ENCODE data around the gene SPATA17. TPM values are rescaled to one million over a fixed set of nuclear protein-coding genes. Genes with fewer than 3 reads are reported as not detected.

SPATA17 gene
- polyA plus RNA-seq, 1 donor (not counting 4 experiments of a cell fraction or from before 2014, with no cell fraction given): 1.8 TPM

DNA sequence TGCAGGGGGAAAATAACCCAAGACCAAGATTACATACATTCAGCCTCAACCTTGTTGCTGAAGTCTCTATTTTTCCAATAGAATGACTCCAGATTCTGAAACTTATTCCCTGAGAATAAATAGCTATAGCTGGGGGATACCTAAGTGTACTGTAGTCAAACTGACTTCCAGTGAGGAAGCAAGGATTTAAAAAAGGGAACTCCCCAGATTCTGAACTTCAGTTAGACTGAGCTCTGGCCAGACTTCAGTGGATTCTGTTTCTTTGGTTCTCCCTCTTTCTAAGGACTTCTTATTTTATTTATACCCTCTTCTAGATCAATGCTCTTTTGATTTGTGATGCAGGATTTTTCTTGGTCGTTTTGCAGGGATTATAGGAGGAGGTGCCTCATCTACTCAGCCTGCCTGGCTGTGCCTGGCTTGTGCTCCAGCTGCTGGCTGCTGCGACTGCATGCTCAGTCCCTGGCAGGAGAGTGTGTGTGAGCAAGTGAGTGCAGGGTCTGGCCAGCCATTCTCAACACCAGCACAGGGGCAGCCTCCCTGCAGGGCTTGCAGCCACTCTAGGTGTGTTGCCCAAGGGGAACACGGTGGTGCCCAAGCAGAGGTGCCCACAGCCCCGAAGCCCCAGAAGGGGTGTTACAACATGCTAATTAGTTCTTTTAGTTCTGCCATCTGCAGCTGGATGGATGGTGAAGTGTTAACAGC lies 43.0 kb downstream of the SPATA17 start:
- DNase-seq (ENCODE audit: low read depth, low spot score): no peak
- Histone ChIP-seq H3K9ac (ENCODE audit: control insufficient read depth, extremely low read depth, insufficient read depth, low read length) (no peak overlapping the region), H4K20me1 (ENCODE audit: control insufficient read depth, extremely low read depth, insufficient read depth, low read length) (no peaks in the 10 kb centered on the region), H3K4me3 (ENCODE audit: control insufficient read depth in 2 of 3, extremely low read depth in 1 of 3, insufficient read depth in 2 of 3, low read depth in 1 of 3, low read length in 3 of 3) (no peak overlapping the region), H3K27ac (ENCODE audit: control insufficient read depth, insufficient read depth, low read length) (no peak overlapping the region), H3K9me3 (ENCODE audit: control insufficient read depth, low read depth, low read length) (no peaks in the 10 kb centered on the region), H3K79me2 (ENCODE audit: control insufficient read depth, insufficient read depth, low read length) (no peaks in the 10 kb centered on the region), H3K9me1 (ENCODE audit: control insufficient read depth, extremely low read depth, insufficient read depth, low read length) (no peaks in the 10 kb centered on the region), H3K27me3 (ENCODE audit: control insufficient read depth, extremely low read depth, insufficient read depth, low read length) (no peaks in the 10 kb centered on the region), H2AFZ (ENCODE audit: control insufficient read depth, low read length) (no peak overlapping the region), H3K4me2 (ENCODE audit: control insufficient read depth, extremely low read depth, insufficient read depth, low read depth, low read length) (no peak overlapping the region), H3K36me3 (ENCODE audit: control insufficient read depth in 2 of 2, extremely low read depth in 1 of 2, insufficient read depth in 2 of 2, low read length in 2 of 2) (no peaks in the 10 kb centered on the region), H3K4me1 (ENCODE audit: control insufficient read depth, extremely low read depth, insufficient read depth, low read length) (no peaks in the 10 kb centered on the region)
- TF ChIP-seq EZH2 (IDR thresholded peaks at IDR 0.05; ENCODE audit: low read length): no peak
- TF ChIP-seq, protein P1, sequence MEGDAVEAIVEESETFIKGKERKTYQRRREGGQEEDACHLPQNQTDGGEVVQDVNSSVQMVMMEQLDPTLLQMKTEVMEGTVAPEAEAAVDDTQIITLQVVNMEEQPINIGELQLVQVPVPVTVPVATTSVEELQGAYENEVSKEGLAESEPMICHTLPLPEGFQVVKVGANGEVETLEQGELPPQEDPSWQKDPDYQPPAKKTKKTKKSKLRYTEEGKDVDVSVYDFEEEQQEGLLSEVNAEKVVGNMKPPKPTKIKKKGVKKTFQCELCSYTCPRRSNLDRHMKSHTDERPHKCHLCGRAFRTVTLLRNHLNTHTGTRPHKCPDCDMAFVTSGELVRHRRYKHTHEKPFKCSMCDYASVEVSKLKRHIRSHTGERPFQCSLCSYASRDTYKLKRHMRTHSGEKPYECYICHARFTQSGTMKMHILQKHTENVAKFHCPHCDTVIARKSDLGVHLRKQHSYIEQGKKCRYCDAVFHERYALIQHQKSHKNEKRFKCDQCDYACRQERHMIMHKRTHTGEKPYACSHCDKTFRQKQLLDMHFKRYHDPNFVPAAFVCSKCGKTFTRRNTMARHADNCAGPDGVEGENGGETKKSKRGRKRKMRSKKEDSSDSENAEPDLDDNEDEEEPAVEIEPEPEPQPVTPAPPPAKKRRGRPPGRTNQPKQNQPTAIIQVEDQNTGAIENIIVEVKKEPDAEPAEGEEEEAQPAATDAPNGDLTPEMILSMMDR (optimal IDR thresholded peaks at IDR 0.05 in 1 of 3, IDR thresholded peaks at IDR 0.05 in 1 of 3, conservative IDR thresholded peaks at IDR 0.05 in 1 of 3; ENCODE audit: extremely low read depth in 1 of 3, insufficient read depth in 2 of 3, low read length in 3 of 3): no peak
- dilution Hi-C loops (cut with MboI; ENCODE audit: extremely low pct_ligation_motif_present, low sequenced_read_pairs): no loop called here
- FAIRE-seq: no peak

DNA sequence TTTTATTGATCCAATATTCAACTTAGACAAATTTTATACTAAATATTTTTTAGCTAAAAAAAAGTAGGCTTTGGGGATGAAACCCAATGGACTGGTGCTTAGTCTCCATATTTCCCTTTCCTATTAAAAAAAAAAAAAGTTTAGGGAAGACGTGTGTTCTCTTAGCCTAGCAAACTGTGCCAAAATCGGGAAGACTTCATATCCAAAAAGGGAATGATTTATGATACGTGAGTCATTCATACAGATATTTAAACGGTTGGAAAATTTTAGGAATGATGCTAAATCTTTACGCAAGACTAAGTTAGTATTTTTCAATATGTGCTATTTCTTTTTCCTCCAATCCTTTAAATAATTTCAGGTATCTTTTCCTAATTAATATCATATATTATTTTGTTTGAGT lies 50.7 kb downstream of the SPATA17 start:
- no peak for FAIRE-seq
- Histone ChIP-seq H3K79me2 (ENCODE audit: control insufficient read depth, insufficient read depth, low read length) (no peaks in the 10 kb centered on the region), H3K4me2 (ENCODE audit: control insufficient read depth, extremely low read depth, insufficient read depth, low read depth, low read length) (no peak overlapping the region), H3K27me3 (ENCODE audit: control insufficient read depth, extremely low read depth, insufficient read depth, low read length) (no peaks in the 10 kb centered on the region), H3K36me3 (ENCODE audit: control insufficient read depth in 2 of 2, extremely low read depth in 1 of 2, insufficient read depth in 2 of 2, low read length in 2 of 2) (no peaks in the 10 kb centered on the region), H4K20me1 (ENCODE audit: control insufficient read depth, extremely low read depth, insufficient read depth, low read length) (no peaks in the 10 kb centered on the region), H2AFZ (ENCODE audit: control insufficient read depth, low read length) (no peak overlapping the region), H3K27ac (ENCODE audit: control insufficient read depth, insufficient read depth, low read length) (no peak overlapping the region), H3K4me3 (ENCODE audit: control insufficient read depth in 2 of 3, extremely low read depth in 1 of 3, insufficient read depth in 2 of 3, low read depth in 1 of 3, low read length in 3 of 3) (no peak overlapping the region), H3K9me1 (ENCODE audit: control insufficient read depth, extremely low read depth, insufficient read depth, low read length) (no peaks in the 10 kb centered on the region), H3K9me3 (ENCODE audit: control insufficient read depth, low read depth, low read length) (no peaks in the 10 kb centered on the region), H3K9ac (ENCODE audit: control insufficient read depth, extremely low read depth, insufficient read depth, low read length) (no peak overlapping the region), H3K4me1 (ENCODE audit: control insufficient read depth, extremely low read depth, insufficient read depth, low read length) (peaks cover 7% of the 10 kb centered on the region)
- no peak for TF ChIP-seq EZH2 (IDR thresholded peaks at IDR 0.05; ENCODE audit: low read length)
- TF ChIP-seq, protein P1 (optimal IDR thresholded peaks at IDR 0.05 in 1 of 3, IDR thresholded peaks at IDR 0.05 in 1 of 3, conservative IDR thresholded peaks at IDR 0.05 in 1 of 3; ENCODE audit: extremely low read depth in 1 of 3, insufficient read depth in 2 of 3, low read length in 3 of 3): no peak
- dilution Hi-C loops (cut with MboI; ENCODE audit: extremely low pct_ligation_motif_present, low sequenced_read_pairs): no loop called here
- no peak for DNase-seq (ENCODE audit: low read depth, low spot score)
